Stimulated activated CD4-positive, alpha-beta T cell treated with anti-CD3 and anti-CD28 coated beads, Interleukin-1b, Interleukin-23, amount 100 ng/mL, for 48 hours (primary cell): Measurements from ENCODE around the gene EFNA3.

Source experiments
- DNase-seq: peaks from one replicate; pipeline ENCODE4 v3.0.0-alpha.2; 2020

Gene EFNA3

DNA sequence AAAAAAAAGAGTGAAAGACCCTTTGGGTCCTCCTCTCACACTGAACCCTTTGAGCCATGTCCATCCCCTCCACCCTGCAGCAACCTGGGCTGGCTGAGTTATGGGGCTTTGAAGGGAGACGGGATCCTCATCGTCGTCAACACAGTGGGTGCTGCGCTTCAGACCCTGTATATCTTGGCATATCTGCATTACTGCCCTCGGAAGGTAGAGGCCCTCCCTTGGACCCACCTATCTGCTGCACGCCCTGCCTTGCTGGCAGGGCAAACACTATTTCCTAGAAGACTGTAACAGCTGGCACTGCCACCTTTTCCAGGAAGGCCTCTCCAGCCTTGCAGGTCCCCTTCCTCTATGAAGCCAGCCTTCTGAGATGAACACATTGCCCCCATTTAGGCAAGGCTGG lies 58.1 kb downstream of the EFNA3 start:
- DNase-seq: no peak
